T-cell (primary cell): Measurements from ENCODE around the gene ZCCHC8. TPM values are rescaled to one million over a fixed set of nuclear protein-coding genes. Genes with fewer than 3 reads are reported as not detected.
"Not testable (repeated sequence)": the region's sequence is repeated elsewhere in the genome, so short reads cannot be mapped to it uniquely, and the experiment has no call there.

ENCODE experiments used
- ATAC-seq, 4 experiments: fragments of 200-7000 bp in 3 of 4; fragments of 150-1000 bp in 1 of 4; cut with Tn5 transposase; replicated peaks in 1 of 4; 1 replicate in 3 of 4; 2 replicates in 1 of 4; pipeline ENCODE4 v1.10.0; 2021; ENCODE audit warnings: moderate library complexity in 3 of 4, mild to moderate bottlenecking in 2 of 4, moderate number of reproducible peaks in 1 of 4
- CTCF ChIA-PET, 2 donors: fragments of 300-600 bp; sonication (Branson Sonifier 250); formaldehyde crosslinking; loops; one replicate each; lab custom pipeline; 2022; ENCODE audit warnings: antibody characterized with exemption in 2 of 2; lab: Charles Lee
- POLR2A ChIA-PET, 2 donors: fragments of 300-600 bp; sonication (Branson Sonifier 250); formaldehyde crosslinking; loops; one replicate each; lab custom pipeline; 2022; ENCODE audit warnings: antibody characterized with exemption in 2 of 2; lab: Charles Lee
- DNase-seq, 35 experiments: peaks; one replicate each; pipeline versions ENCODE4 v3.0.0 to v3.0.0-alpha.2; 2013 to 2023
- H3K27ac ChIP-seq: one replicate; pipeline ENCODE4 v1.5.1; 2013; ENCODE audit warnings: low read length
- H3K27me3 ChIP-seq, 2 experiments: replicated peaks in 1 of 2; 1 replicate in 1 of 2; 2 replicates in 1 of 2; pipeline versions ENCODE4 v1.6.1 to v1.7.0; 2013; ENCODE audit warnings: low read length in 1 of 2, mixed read lengths in 1 of 2; ENCODE audit not compliant: control insufficient read depth in 2 of 2, insufficient read depth in 2 of 2; ENCODE audit errors: extremely low read depth in 1 of 2
- H3K36me3 ChIP-seq, 2 donors: 1 replicate in 1 of 2; 2 replicates in 1 of 2; pipeline versions ENCODE4 v1.6.1 to v1.7.0; 2013; ENCODE audit warnings: low read length in 1 of 2; ENCODE audit not compliant: control insufficient read depth in 2 of 2, insufficient read depth in 1 of 2; ENCODE audit errors: extremely low read depth in 1 of 2
- H3K4me1 ChIP-seq, 2 experiments: 1 replicate in 1 of 2; 2 replicates in 1 of 2; pipeline versions ENCODE4 v1.6.1 to v1.7.0; 2013; ENCODE audit warnings: low read length in 2 of 2, mixed read lengths in 1 of 2; ENCODE audit not compliant: insufficient read depth in 2 of 2, control insufficient read depth in 1 of 2; ENCODE audit errors: extremely low read depth in 1 of 2
- H3K4me3 ChIP-seq, 2 donors: 1 replicate in 1 of 2; 2 replicates in 1 of 2; pipeline versions ENCODE4 v1.5.1 to v1.7.0; 2013; ENCODE audit warnings: mild to moderate bottlenecking in 2 of 2, low read length in 1 of 2, moderate library complexity in 1 of 2; ENCODE audit not compliant: control insufficient read depth in 1 of 2; ENCODE audit errors: extremely low read depth in 1 of 2
- H3K9me3 ChIP-seq: 2 replicates; pipeline ENCODE4 v1.7.0; 2013
- H3K27ac Mint-ChIP-seq, 2 donors: one replicate each; pipeline ENCODE4 v1.8.0; 2020 to 2021; ENCODE audit warnings: mild to moderate bottlenecking in 2 of 2, mixed read lengths in 2 of 2
- H3K27me3 Mint-ChIP-seq, 2 donors: one replicate each; pipeline ENCODE4 v1.8.0; 2021 to 2022; ENCODE audit warnings: mixed read lengths in 2 of 2
- H3K36me3 Mint-ChIP-seq: one replicate; pipeline ENCODE4 v1.8.0; 2021; ENCODE audit warnings: mixed read lengths
- H3K4me1 Mint-ChIP-seq, 3 donors: one replicate each; pipeline ENCODE4 v1.8.0; 2020 to 2022; ENCODE audit warnings: mixed read lengths in 3 of 3, mild to moderate bottlenecking in 1 of 3
- H3K4me3 Mint-ChIP-seq, 3 donors: one replicate each; pipeline ENCODE4 v1.8.0; 2020 to 2022; ENCODE audit warnings: mild to moderate bottlenecking in 3 of 3, mixed read lengths in 3 of 3, moderate library complexity in 3 of 3
- H3K9me3 Mint-ChIP-seq, 3 donors: one replicate each; pipeline ENCODE4 v1.8.0; 2020 to 2022; ENCODE audit warnings: mixed read lengths in 3 of 3
- WGBS: methylation state at CpG from one replicate; pipeline ENCODE4 v1.1.5; 2013; ENCODE audit warnings: missing lambda C conversion rate; ENCODE audit not compliant: insufficient coverage; 5-methylcytosine and 5-hydroxymethylcytosine counted together
- total RNA-seq, 35 experiments: library from RNA in 6 of 35; stranded (reverse) in 6 of 35; fragments of 120-200 nt in 1 of 35; gene quantifications; one replicate each; pipeline versions ENCODE4 v1.2.1 to v1.2.4 and lab custom pipeline; 2013 to 2026

The ZCCHC8 gene
- total RNA-seq, 5 donors from 2014 or later (not counting 1 experiment from before 2014, with no cell fraction given), result 41.9 to 49.5 (median 45.3) TPM

GRCh38 chr12:122473543-122474323, 27.0 kb downstream of the ZCCHC8 start:
- H3K27me3 Mint-ChIP-seq, result no peaks in the 10 kb centered on the region
- H3K27me3 ChIP-seq, result no peaks in the 10 kb centered on the region
- H3K9me3 ChIP-seq, result no peaks in the 10 kb centered on the region
- no peak overlapping the region for H3K4me3 Mint-ChIP-seq
- peaks cover 42% of the 10 kb centered on the region for H3K36me3 Mint-ChIP-seq
- ATAC-seq, result no peak
- 76% methylated on average over 16 of the region's 19 CpGs for WGBS
- no peak overlapping the region for H3K4me3 ChIP-seq
- H3K27ac Mint-ChIP-seq, result peak overlapping the region; percentile 67 to 69
- H3K4me1 ChIP-seq, result peaks cover 0 to 5% of the 10 kb centered on the region in 2 experiments
- peaks cover 7 to 9% (median 8%) of the 10 kb centered on the region in 3 donors for H3K4me1 Mint-ChIP-seq
- CTCF ChIA-PET, result interaction anchor here (0.6 to 4.6 kb wide), 8 partner anchors 25 to 95 kb away, joined by 3 to 180 read pairs (median 4); partner anchors contain the start of gene ZCCHC8 (in 1 of the 2)
- no peak for DNase-seq
- no peaks in the 10 kb centered on the region for H3K9me3 Mint-ChIP-seq
- H3K36me3 ChIP-seq, result peaks cover 12 to 51% of the 10 kb centered on the region in 2 donors
- no peak overlapping the region for H3K27ac ChIP-seq
- POLR2A ChIA-PET, result interaction anchor here in 1 of 2 donors (0.5 to 0.6 kb wide), 3 partner anchors 22 to 76 kb away, joined by 4 to 10 read pairs (median 4); no protein-coding TSS in a partner anchor

GRCh38 chr12:122471324-122472226, 29.2 kb downstream of the ZCCHC8 start:
- H3K27ac Mint-ChIP-seq, result peak overlapping the region; percentile 12 to 49

GRCh38 chr12:122470576-122470975, 30.2 kb downstream of the ZCCHC8 start:
- H3K4me1 ChIP-seq, ATAC-seq, H3K9me3 Mint-ChIP-seq, DNase-seq, H3K27ac ChIP-seq, POLR2A ChIA-PET, H3K27me3 ChIP-seq, H3K27me3 Mint-ChIP-seq, H3K9me3 ChIP-seq, H3K4me1 Mint-ChIP-seq, H3K27ac Mint-ChIP-seq, H3K4me3 ChIP-seq, H3K4me3 Mint-ChIP-seq: not testable (repeated sequence)
- CTCF ChIA-PET, result interaction anchor here (0.7 to 4.6 kb wide), 8 partner anchors 8 to 72 kb away, joined by 3 to 180 read pairs (median 10); partner anchors contain the start of gene ZCCHC8 (in 1 of the 2)
- H3K36me3 ChIP-seq, result peaks cover 9 to 23% of the 10 kb centered on the region in 2 donors
- peaks cover 20% of the 10 kb centered on the region for H3K36me3 Mint-ChIP-seq
- 100% methylated on average over 1 of the region's 7 CpGs for WGBS

More at GRCh38 chr12:122471324-122472226, 29.2 kb downstream of the ZCCHC8 start:
- H3K27ac ChIP-seq, result peak overlapping the region; percentile 16
- H3K36me3 ChIP-seq, result peaks cover 12 to 33% of the 10 kb centered on the region in 2 donors
- no CpG with 5 or more reads among the region's 3 CpGs for WGBS
- H3K27me3 Mint-ChIP-seq, result no peaks in the 10 kb centered on the region
- H3K4me3 ChIP-seq, result no peak overlapping the region
- ATAC-seq (peak; percentile 54 to 80 (median 72)), DNase-seq (peak in 10 of 35 experiments; percentile 7 to 80 (median 20))
- H3K9me3 Mint-ChIP-seq, result no peaks in the 10 kb centered on the region
- peaks cover 7 to 9% (median 8%) of the 10 kb centered on the region in 3 donors for H3K4me1 Mint-ChIP-seq
- H3K27me3 ChIP-seq, result no peaks in the 10 kb centered on the region
- ChIA-PET CTCF (interaction anchor here (0.5 to 4.6 kb wide), 35 partner anchors 9 to 1688 kb away, joined by 3 to 180 read pairs (median 4); partner anchors contain the start of genes CLIP1 (in 1 of the 2) and ZCCHC8 (in 1 of the 2)), POLR2A (interaction anchor here (0.6 to 2.0 kb wide), 9 partner anchors 22 to 1986 kb away, joined by 3 to 12 read pairs (median 4); no protein-coding TSS in a partner anchor)
- peaks cover 29% of the 10 kb centered on the region for H3K36me3 Mint-ChIP-seq
- peaks cover 0 to 5% of the 10 kb centered on the region in 2 experiments for H3K4me1 ChIP-seq
- no peak overlapping the region for H3K4me3 Mint-ChIP-seq
- H3K9me3 ChIP-seq, result no peaks in the 10 kb centered on the region

GRCh38 chr12:122469856-122470255, 30.9 kb downstream of the ZCCHC8 start:
- ChIA-PET POLR2A (interaction anchor here in 1 of 2 donors (0.6 kb wide), 1 partner anchor 38 kb away, joined by 4 read pairs; no protein-coding TSS in a partner anchor), CTCF (interaction anchor here (0.6 to 4.6 kb wide), 5 partner anchors 32 to 99 kb away, joined by 3 to 180 read pairs (median 3); no protein-coding TSS in a partner anchor)
- H3K36me3 Mint-ChIP-seq, result peaks cover 15% of the 10 kb centered on the region
- H3K4me1 Mint-ChIP-seq, H3K9me3 ChIP-seq, DNase-seq, H3K9me3 Mint-ChIP-seq, H3K27ac Mint-ChIP-seq, H3K4me3 Mint-ChIP-seq, H3K27ac ChIP-seq, H3K4me3 ChIP-seq, H3K27me3 Mint-ChIP-seq, ATAC-seq, H3K4me1 ChIP-seq, H3K27me3 ChIP-seq: not testable (repeated sequence)
- H3K36me3 ChIP-seq, result peaks cover 7 to 17% of the 10 kb centered on the region in 2 donors
- 91% methylated on average over 4 of the region's 6 CpGs for WGBS

- Mint-ChIP-seq H3K27me3 (no peaks in the 10 kb centered on the region), H3K36me3 (peaks cover under 1% of the 10 kb centered on the region), H3K9me3 (no peaks in the 10 kb centered on the region), H3K4me3 (no peak overlapping the region), H3K4me1 (peaks cover 7 to 9% (median 8%) of the 10 kb centered on the region in 3 donors), H3K27ac (peak overlapping the region in 1 of 2 donors; percentile 44)
- POLR2A ChIA-PET, result interaction anchor here in 1 of 2 donors (0.7 kb wide), 1 partner anchor 14 kb away, joined by 3 read pairs; no protein-coding TSS in a partner anchor
- CTCF ChIA-PET, result interaction anchor here in 1 of 2 donors (0.5 kb wide), 1 partner anchor 96 kb away, joined by 3 read pairs; no protein-coding TSS in a partner anchor
- Histone ChIP-seq H3K4me3 (no peak overlapping the region), H3K27me3 (no peaks in the 10 kb centered on the region), H3K36me3 (peaks cover 0 to 2% of the 10 kb centered on the region in 2 donors), H3K4me1 (peaks cover 0 to 5% of the 10 kb centered on the region in 2 experiments), H3K27ac (no peak overlapping the region), H3K9me3 (no peaks in the 10 kb centered on the region)
- ATAC-seq (no peak), DNase-seq (no peak)
- WGBS, result 20% methylated on average over 1 of the region's 4 CpGs
These were observed 32.7 kb downstream of the ZCCHC8 start for GRCh38 chr12:122467983-122468382.
